Measurements from ENCODE around the gene ERN1. TPM values are rescaled to one million over a fixed set of nuclear protein-coding genes. Genes with fewer than 3 reads are reported as not detected.

ERN1 gene
- total and polyA plus RNA-seq, 2 donors (not counting 1 experiment from before 2014, with no cell fraction given): 3.3 to 11.7 TPM

DNA sequence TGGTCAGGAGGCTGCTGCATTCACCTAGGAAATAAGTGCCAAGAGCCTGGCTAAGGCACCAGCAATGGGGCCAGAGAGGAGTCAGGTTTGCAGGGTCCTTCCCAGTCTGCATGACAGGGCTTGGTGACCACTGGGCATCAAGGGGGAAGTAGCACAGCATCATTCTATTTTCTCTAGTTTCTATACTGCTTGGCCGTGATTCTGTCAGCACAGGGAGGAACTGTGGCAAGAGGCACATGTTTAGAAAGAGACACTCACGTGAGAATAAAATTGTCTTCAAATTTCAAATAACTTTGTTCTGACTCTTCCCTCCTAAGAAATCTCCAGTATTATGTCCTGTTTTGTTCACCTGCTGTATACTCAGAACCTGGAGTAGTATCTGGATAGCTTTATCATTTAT, 37.8 kb downstream of the ERN1 start:
- Histone ChIP-seq H3K27me3 (ENCODE audit: control insufficient read depth, insufficient read depth, low read length) (no peaks in the 10 kb centered on the region), H3K9me3 (ENCODE audit: control insufficient read depth, insufficient read depth, low read depth, low read length) (no peaks in the 10 kb centered on the region), H3K79me2 (ENCODE audit: control insufficient read depth, insufficient read depth, low read length) (no peaks in the 10 kb centered on the region), H3K36me3 (ENCODE audit: control insufficient read depth, insufficient read depth, low read length) (no peaks in the 10 kb centered on the region), H4K20me1 (ENCODE audit: control insufficient read depth, extremely low read depth, insufficient read depth, low read length) (no peaks in the 10 kb centered on the region), H3K4me2 (ENCODE audit: extremely low read depth, insufficient read depth, low read length) (no peak overlapping the region), H3K4me3 (replicated peaks in 1 of 4; ENCODE audit: control extremely low read depth in 1 of 4, insufficient read depth in 1 of 4, low read depth in 3 of 4, low read length in 4 of 4) (no peak overlapping the region), H3K27ac (ENCODE audit: insufficient read depth, low read length) (no peak overlapping the region), H3K4me1 (ENCODE audit: control insufficient read depth, extremely low read depth, insufficient read depth, low read length) (no peaks in the 10 kb centered on the region), H3K9ac (ENCODE audit: insufficient read depth, low read length) (no peak overlapping the region), H2AFZ (ENCODE audit: low read length) (no peak overlapping the region)
- no peak for DNase-seq (ENCODE audit: low read depth in 2 of 2)
- TF ChIP-seq, protein P1, sequence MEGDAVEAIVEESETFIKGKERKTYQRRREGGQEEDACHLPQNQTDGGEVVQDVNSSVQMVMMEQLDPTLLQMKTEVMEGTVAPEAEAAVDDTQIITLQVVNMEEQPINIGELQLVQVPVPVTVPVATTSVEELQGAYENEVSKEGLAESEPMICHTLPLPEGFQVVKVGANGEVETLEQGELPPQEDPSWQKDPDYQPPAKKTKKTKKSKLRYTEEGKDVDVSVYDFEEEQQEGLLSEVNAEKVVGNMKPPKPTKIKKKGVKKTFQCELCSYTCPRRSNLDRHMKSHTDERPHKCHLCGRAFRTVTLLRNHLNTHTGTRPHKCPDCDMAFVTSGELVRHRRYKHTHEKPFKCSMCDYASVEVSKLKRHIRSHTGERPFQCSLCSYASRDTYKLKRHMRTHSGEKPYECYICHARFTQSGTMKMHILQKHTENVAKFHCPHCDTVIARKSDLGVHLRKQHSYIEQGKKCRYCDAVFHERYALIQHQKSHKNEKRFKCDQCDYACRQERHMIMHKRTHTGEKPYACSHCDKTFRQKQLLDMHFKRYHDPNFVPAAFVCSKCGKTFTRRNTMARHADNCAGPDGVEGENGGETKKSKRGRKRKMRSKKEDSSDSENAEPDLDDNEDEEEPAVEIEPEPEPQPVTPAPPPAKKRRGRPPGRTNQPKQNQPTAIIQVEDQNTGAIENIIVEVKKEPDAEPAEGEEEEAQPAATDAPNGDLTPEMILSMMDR (conservative IDR thresholded peaks at IDR 0.05 in 1 of 2, IDR thresholded peaks at IDR 0.05 in 1 of 2; ENCODE audit: low read depth in 1 of 2, low read length in 2 of 2): no peak
- no peak for TF ChIP-seq EZH2 (IDR thresholded peaks at IDR 0.05; ENCODE audit: low read length, missing control alignments)

DNA sequence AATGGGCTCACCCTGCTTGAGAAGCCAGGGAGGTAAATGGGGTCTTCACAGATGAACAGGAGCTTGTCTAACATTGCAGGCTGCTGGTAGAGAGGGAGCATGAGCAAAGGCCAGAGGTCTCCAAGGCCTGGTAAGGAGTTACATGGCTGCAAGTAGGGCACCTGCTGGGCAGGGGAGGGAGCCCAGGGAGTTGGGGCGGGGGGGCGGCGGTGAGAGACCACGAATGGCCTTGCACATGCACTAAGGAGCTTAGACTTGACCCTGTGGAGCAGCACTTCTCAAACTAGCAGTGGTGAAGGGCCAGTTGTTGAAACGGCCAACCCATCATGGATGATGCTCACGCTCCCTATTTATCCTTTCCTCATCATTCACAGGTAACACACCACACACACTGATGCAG, 38.4 kb downstream of the ERN1 start:
- H3K9ac ChIP-seq (ENCODE audit: insufficient read depth, low read length): no peak overlapping the region
- no peak overlapping the region for H2AFZ ChIP-seq (ENCODE audit: low read length)
- TF ChIP-seq, protein P1 (conservative IDR thresholded peaks at IDR 0.05 in 1 of 2, IDR thresholded peaks at IDR 0.05 in 1 of 2; ENCODE audit: low read depth in 1 of 2, low read length in 2 of 2): no peak
- TF ChIP-seq EZH2 (IDR thresholded peaks at IDR 0.05; ENCODE audit: low read length, missing control alignments): no peak
- no peaks in the 10 kb centered on the region for H3K27me3 ChIP-seq (ENCODE audit: control insufficient read depth, insufficient read depth, low read length)
- no peak overlapping the region for H3K27ac ChIP-seq (ENCODE audit: insufficient read depth, low read length)
- H3K36me3 ChIP-seq (ENCODE audit: control insufficient read depth, insufficient read depth, low read length): no peaks in the 10 kb centered on the region
- no peaks in the 10 kb centered on the region for H3K4me1 ChIP-seq (ENCODE audit: control insufficient read depth, extremely low read depth, insufficient read depth, low read length)
- H3K4me2 ChIP-seq (ENCODE audit: extremely low read depth, insufficient read depth, low read length): no peak overlapping the region
- H3K4me3 ChIP-seq (replicated peaks in 1 of 4; ENCODE audit: control extremely low read depth in 1 of 4, insufficient read depth in 1 of 4, low read depth in 3 of 4, low read length in 4 of 4): no peak overlapping the region
- no peaks in the 10 kb centered on the region for H4K20me1 ChIP-seq (ENCODE audit: control insufficient read depth, extremely low read depth, insufficient read depth, low read length)
- no peaks in the 10 kb centered on the region for H3K9me3 ChIP-seq (ENCODE audit: control insufficient read depth, insufficient read depth, low read depth, low read length)
- no peaks in the 10 kb centered on the region for H3K79me2 ChIP-seq (ENCODE audit: control insufficient read depth, insufficient read depth, low read length)
- no peak for DNase-seq (ENCODE audit: low read depth in 2 of 2)

DNA sequence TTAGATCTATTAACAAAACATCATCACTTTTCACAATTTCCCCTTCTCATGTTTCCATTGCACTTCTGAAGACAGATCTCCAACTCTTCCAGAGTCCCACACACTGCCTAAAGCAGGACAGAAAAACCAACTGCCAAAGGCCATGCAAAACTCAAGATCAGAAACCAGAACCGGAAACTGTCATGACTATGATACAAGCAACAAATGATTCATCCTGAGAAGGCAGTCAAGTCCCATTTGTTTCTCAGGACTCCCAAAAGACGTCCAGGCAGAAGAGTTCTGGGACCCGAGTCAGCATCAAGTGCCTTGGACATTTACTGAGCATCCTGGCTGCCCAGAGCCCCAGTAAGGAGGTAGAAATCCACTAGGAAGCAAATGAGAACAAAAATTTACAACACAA, 38.8 kb downstream of the ERN1 start:
- no peak overlapping the region for H3K4me3 ChIP-seq (replicated peaks in 1 of 4; ENCODE audit: control extremely low read depth in 1 of 4, insufficient read depth in 1 of 4, low read depth in 3 of 4, low read length in 4 of 4)
- no peak overlapping the region for H3K27ac ChIP-seq (ENCODE audit: insufficient read depth, low read length)
- H3K27me3 ChIP-seq (ENCODE audit: control insufficient read depth, insufficient read depth, low read length): no peaks in the 10 kb centered on the region
- H3K36me3 ChIP-seq (ENCODE audit: control insufficient read depth, insufficient read depth, low read length): no peaks in the 10 kb centered on the region
- no peaks in the 10 kb centered on the region for H3K4me1 ChIP-seq (ENCODE audit: control insufficient read depth, extremely low read depth, insufficient read depth, low read length)
- H4K20me1 ChIP-seq (ENCODE audit: control insufficient read depth, extremely low read depth, insufficient read depth, low read length): no peaks in the 10 kb centered on the region
- TF ChIP-seq EZH2 (IDR thresholded peaks at IDR 0.05; ENCODE audit: low read length, missing control alignments): no peak
- TF ChIP-seq, protein P1 (conservative IDR thresholded peaks at IDR 0.05 in 1 of 2, IDR thresholded peaks at IDR 0.05 in 1 of 2; ENCODE audit: low read depth in 1 of 2, low read length in 2 of 2): no peak
- no peak overlapping the region for H3K4me2 ChIP-seq (ENCODE audit: extremely low read depth, insufficient read depth, low read length)
- H3K79me2 ChIP-seq (ENCODE audit: control insufficient read depth, insufficient read depth, low read length): no peaks in the 10 kb centered on the region
- no peak overlapping the region for H2AFZ ChIP-seq (ENCODE audit: low read length)
- no peaks in the 10 kb centered on the region for H3K9me3 ChIP-seq (ENCODE audit: control insufficient read depth, insufficient read depth, low read depth, low read length)
- DNase-seq (ENCODE audit: low read depth in 2 of 2): no peak
- H3K9ac ChIP-seq (ENCODE audit: insufficient read depth, low read length): no peak overlapping the region
